MM.1S (cell line): ENCODE data around the gene PYGM.

Source experiments
- DNase-seq: peaks from one replicate; pipeline ENCODE4 v3.0.0-alpha.2; 2015
- H2AFZ ChIP-seq: fragments of 300-600 bp; sonication (generic); 2 replicates; pipeline ENCODE4 v1.6.0; 2016; ENCODE audit warnings: antibody characterized with exemption, low read length
- H3F3A ChIP-seq: fragments of 300-600 bp; sonication (generic); 2 replicates; pipeline ENCODE4 v1.6.1; 2016; ENCODE audit warnings: mild to moderate bottlenecking, antibody characterized with exemption, low read length, moderate library complexity, mixed read lengths; ENCODE audit not compliant: insufficient read depth
- H3K27ac ChIP-seq: fragments of 300-600 bp; sonication (generic); 2 replicates; pipeline ENCODE4 v1.5.1; 2016; ENCODE audit warnings: mild to moderate bottlenecking, low read length
- H3K27me3 ChIP-seq: fragments of 300-600 bp; sonication (generic); replicated peaks from 2 replicates; pipeline ENCODE4 v1.6.0; 2016; ENCODE audit warnings: low read length; ENCODE audit not compliant: insufficient read depth
- H3K36me3 ChIP-seq: fragments of 300-600 bp; sonication (generic); replicated peaks from 2 replicates; pipeline ENCODE4 v1.6.1; 2016; ENCODE audit warnings: mild to moderate bottlenecking, low read length, mixed read lengths; ENCODE audit not compliant: insufficient read depth
- H3K4me1 ChIP-seq: fragments of 300-600 bp; sonication (generic); 2 replicates; pipeline ENCODE4 v1.6.1; 2016; ENCODE audit warnings: low read length, mixed read lengths
- H3K4me2 ChIP-seq: fragments of 300-600 bp; sonication (generic); 2 replicates; pipeline ENCODE4 v1.6.0; 2016; ENCODE audit warnings: low read depth, low read length
- H3K4me3 ChIP-seq: fragments of 300-600 bp; sonication (generic); 2 replicates; pipeline ENCODE4 v1.5.1; 2016; ENCODE audit warnings: low read length, mixed read lengths
- H3K79me2 ChIP-seq: fragments of 300-600 bp; sonication (generic); 2 replicates; pipeline ENCODE4 v1.6.1; 2016; ENCODE audit warnings: mixed run types, low read length, mixed read lengths
- H3K9ac ChIP-seq: fragments of 300-600 bp; sonication (generic); 2 replicates; pipeline ENCODE4 v1.6.1; 2016; ENCODE audit warnings: low read length, mixed read lengths
- H3K9me2 ChIP-seq: fragments of 300-600 bp; sonication (generic); replicated peaks from 2 replicates; pipeline ENCODE4 v1.6.1; 2016; ENCODE audit warnings: mild to moderate bottlenecking, low read length, mixed read lengths; ENCODE audit not compliant: insufficient read depth
- H3K9me3 ChIP-seq: fragments of 300-600 bp; sonication (generic); replicated peaks from 2 replicates; pipeline ENCODE4 v1.6.1; 2016; ENCODE audit warnings: mild to moderate bottlenecking, low read length, mixed read lengths; ENCODE audit not compliant: insufficient read depth
- H4K20me1 ChIP-seq: fragments of 300-600 bp; sonication (generic); 2 replicates; pipeline ENCODE4 v1.6.1; 2016; ENCODE audit warnings: mild to moderate bottlenecking, low read length, moderate library complexity, mixed read lengths; ENCODE audit not compliant: insufficient read depth
- CTCF ChIP-seq: fragments of 300-600 bp; sonication (generic); IDR thresholded peaks from 2 replicates; pipeline ENCODE4 v1.5.1; 2016; ENCODE audit warnings: antibody characterized with exemption, low read length, mixed read lengths
- EZH2 ChIP-seq: fragments of 300-600 bp; sonication (generic); optimal IDR thresholded peaks from 2 replicates; pipeline ENCODE3; 2017; ENCODE audit warnings: low read depth, mild to moderate bottlenecking, antibody characterized with exemption, low read length, mixed read lengths
- EZH2phosphoT487 ChIP-seq: fragments of 300-600 bp; sonication (generic); IDR thresholded peaks from 2 replicates; pipeline ENCODE4 v1.6.1; 2018; ENCODE audit warnings: antibody characterized with exemption, low read length

The PYGM gene

GRCh38 chr11:64723907-64724862 lies 35.6 kb downstream of the PYGM start:
- no peak for TF ChIP-seq EZH2phosphoT487
- no peak for TF ChIP-seq CTCF
- TF ChIP-seq EZH2 = no peak
- peaks cover 87% of the 10 kb centered on the region for H3K27me3 ChIP-seq
- H3K79me2 ChIP-seq = no peaks in the 10 kb centered on the region
- H3K36me3 ChIP-seq = no peaks in the 10 kb centered on the region
- H3K9me2 ChIP-seq = no peaks in the 10 kb centered on the region
- H3K4me2 ChIP-seq = peak overlapping the region; percentile 97; the same call in 1 of the 2 replicates
- H3K9me3 ChIP-seq = no peaks in the 10 kb centered on the region
- DNase-seq = no peak
- H3K9ac ChIP-seq = no peak overlapping the region
- no peak overlapping the region for H3K27ac ChIP-seq
- no peaks in the 10 kb centered on the region for H4K20me1 ChIP-seq
- H2AFZ ChIP-seq = no peak overlapping the region
- no peaks in the 10 kb centered on the region for H3F3A ChIP-seq
- no peak overlapping the region for H3K4me3 ChIP-seq
- H3K4me1 ChIP-seq = no peaks in the 10 kb centered on the region

- no peaks in the 10 kb centered on the region for H4K20me1 ChIP-seq
- no peaks in the 10 kb centered on the region for H3K9me2 ChIP-seq
- H3K4me2 ChIP-seq = peak within 1 kb of the TSS; percentile 97
- H3K4me3 ChIP-seq = peak within 1 kb of the TSS; percentile 66
- H3F3A ChIP-seq = no peaks in the 10 kb centered on the region
- H3K79me2 ChIP-seq = no peaks in the 10 kb centered on the region
- TF ChIP-seq EZH2phosphoT487 (no peak), CTCF (peak; percentile 96)
- H3K9ac ChIP-seq = peak within 1 kb of the TSS; percentile 52; the same call in 1 of the 2 replicates
- no peaks in the 10 kb centered on the region for H3K9me3 ChIP-seq
- no peaks in the 10 kb centered on the region for H3K36me3 ChIP-seq
- DNase-seq = peak; percentile 87
- peak within 1 kb of the TSS; percentile 99 for H2AFZ ChIP-seq
- no peak within 1 kb of the TSS for H3K27ac ChIP-seq
- no peaks in the 10 kb centered on the region for H3K4me1 ChIP-seq
- H3K27me3 ChIP-seq = peaks cover 89% of the 10 kb centered on the region
Observed at GRCh38 chr11:64723117-64723906, 36.5 kb downstream of the PYGM start, which contains the start of gene NRXN2. Gene NRXN2, minus strand, starts transcription at chr11:64723197. Its CDS starts 9,498 bp downstream, at chr11:64713699.

- Histone ChIP-seq H4K20me1 (no peaks in the 10 kb centered on the region), H3F3A (no peaks in the 10 kb centered on the region), H2AFZ (no peak overlapping the region), H3K79me2 (no peaks in the 10 kb centered on the region), H3K9ac (no peak overlapping the region), H3K4me3 (no peak overlapping the region), H3K9me2 (no peaks in the 10 kb centered on the region), H3K27ac (no peak overlapping the region), H3K27me3 (peaks cover 89% of the 10 kb centered on the region), H3K4me1 (no peaks in the 10 kb centered on the region), H3K9me3 (no peaks in the 10 kb centered on the region), H3K4me2 (no peak overlapping the region), H3K36me3 (no peaks in the 10 kb centered on the region)
- no peak for DNase-seq
- no peak for TF ChIP-seq EZH2phosphoT487
- TF ChIP-seq EZH2 = no peak
- TF ChIP-seq CTCF = no peak
Observed at GRCh38 chr11:64722141-64723065, 37.4 kb downstream of the PYGM start.
